ENCODE data around the gene ISM2.

GRCh38 chr14:77520555-77520954 lies 21.9 kb upstream of the ISM2 start:
- TF ChIP-seq CTCF (IDR thresholded peaks at IDR 0.05; ENCODE audit: low read depth, low read length): no peak
- no peak for TF ChIP-seq EZH2phosphoT487 (IDR thresholded peaks at IDR 0.05; ENCODE audit: low read depth)
